NOMO-1 (cell line): ENCODE results near the gene TP73.
"Not testable (repeated sequence)": the region's sequence is repeated elsewhere in the genome, so short reads cannot be mapped to it uniquely, and the experiment has no call there.

Experiments used
- DNase-seq, 2 experiments: peaks; one replicate each; lab custom pipeline; 2025; ENCODE audit not compliant: unreplicated experiment in 2 of 2; lab: John Stamatoyannopoulos, UW

Gene TP73

GRCh38 chr1:3618531-3618880 lies 33.8 kb upstream of the TP73 start:
- DNase-seq = no peak

- DNase-seq = peak; percentile 35 to 40
These were observed 33.2 kb upstream of the TP73 start for GRCh38 chr1:3618881-3619671.

- no peak for DNase-seq
These were observed 31.6 kb upstream of the TP73 start for GRCh38 chr1:3620708-3621107.

- DNase-seq = not testable (repeated sequence)
These were observed 31.1 kb upstream of the TP73 start for GRCh38 chr1:3621151-3621671.

GRCh38 chr1:3622102-3622501 lies 30.2 kb upstream of the TP73 start:
- DNase-seq = not testable (repeated sequence)

GRCh38 chr1:3623441-3624199 lies 28.7 kb upstream of the TP73 start:
- no peak for DNase-seq

- peak; percentile 93 to 96 for DNase-seq
These were observed 27.8 kb upstream of the TP73 start, which contains the start of gene TPRG1L for GRCh38 chr1:3624200-3625136. Gene TPRG1L (plus strand): TSS chr1:3625015. CDS start chr1:3625073, 58 bp downstream.

GRCh38 chr1:3625151-3625907 lies 27.0 kb upstream of the TP73 start:
- no peak for DNase-seq

- DNase-seq = no peak
These were observed 26.3 kb upstream of the TP73 start for GRCh38 chr1:3626025-3626424.

GRCh38 chr1:3627515-3628253 lies 24.6 kb upstream of the TP73 start:
- DNase-seq = no peak

GRCh38 chr1:3628445-3628844 lies 23.9 kb upstream of the TP73 start:
- DNase-seq = no peak

GRCh38 chr1:3629561-3630160 lies 22.7 kb upstream of the TP73 start:
- DNase-seq = no peak

- DNase-seq = no peak
These were observed 22.1 kb upstream of the TP73 start for GRCh38 chr1:3630161-3630611.

- DNase-seq = no peak
These were observed 21.4 kb upstream of the TP73 start for GRCh38 chr1:3630914-3631313.

GRCh38 chr1:3631320-3632260 lies 20.7 kb upstream of the TP73 start:
- DNase-seq = no peak

- DNase-seq = no peak
These were observed 20.0 kb upstream of the TP73 start for GRCh38 chr1:3632298-3632697.

GRCh38 chr1:3632716-3633343 lies 19.5 kb upstream of the TP73 start:
- DNase-seq = no peak
